Psoas muscle (tissue), 8 donors: ENCODE data around the gene MESP2. TPM values are rescaled to one million over a fixed set of nuclear protein-coding genes. Genes with fewer than 3 reads are reported as not detected.

Experiments
- ATAC-seq, 4 donors: fragments of 200-7000 bp; cut with Tn5 transposase; one replicate each; pipeline ENCODE4 v1.9.1; 2020; ENCODE audit warnings: moderate library complexity in 3 of 4, mild to moderate bottlenecking in 2 of 4
- DNase-seq, 2 donors: peaks; one replicate each; pipeline ENCODE4 v3.0.0-alpha.2; 2020
- H3K27ac ChIP-seq: fragments of 200-600 bp; one replicate; pipeline ENCODE4 v1.8.0; 2022
- H3K27me3 ChIP-seq, 3 donors: fragments of 200-600 bp in 1 of 3; one replicate each; pipeline versions ENCODE4 v1.6.1 to v1.8.0; 2013 to 2022; ENCODE audit warnings: low read length in 2 of 3, mild to moderate bottlenecking in 2 of 3, moderate library complexity in 1 of 3; ENCODE audit not compliant: insufficient read depth in 3 of 3
- H3K36me3 ChIP-seq, 2 donors: fragments of 200-600 bp in 1 of 2; one replicate each; pipeline versions ENCODE4 v1.6.1 to v1.8.0; 2013 to 2022; ENCODE audit warnings: low read depth in 1 of 2, mild to moderate bottlenecking in 1 of 2, moderate library complexity in 1 of 2; ENCODE audit not compliant: insufficient read depth in 1 of 2
- H3K4me1 ChIP-seq: fragments of 200-600 bp; one replicate; pipeline ENCODE4 v1.8.0; 2022
- H3K4me3 ChIP-seq: fragments of 200-600 bp; one replicate; pipeline ENCODE4 v1.8.0; 2022; ENCODE audit warnings: mild to moderate bottlenecking
- H3K9me3 ChIP-seq: fragments of 200-600 bp; one replicate; pipeline ENCODE4 v1.8.0; 2022
- CTCF ChIP-seq: fragments of 200-600 bp; IDR thresholded peaks from one replicate; pipeline ENCODE4 v1.8.0; 2022; ENCODE audit warnings: antibody characterized with exemption
- WGBS, 3 donors: extraction: QIAGEN DNeasy Blood & Tissue Kit; methylation state at CpG; one replicate each; pipeline versions ENCODE4 v1.1.6 to v1.1.7; 2013; 5-methylcytosine and 5-hydroxymethylcytosine counted together
- intact Hi-C, 2 donors: fragments of 100-400 bp; cut with DNase I; formaldehyde crosslinking; loops; one replicate each; pipeline versions ENCODE4 v1.11.0 to v1.14.2; 2022
- polyA plus RNA-seq, 3 donors: library from polyadenylated mRNA; stranded (reverse); fragments of 200-250 nt; gene quantifications; one replicate each; pipeline ENCODE4 v1.2.3, GENCODE V29; 2013
- total RNA-seq, 4 donors: library from RNA; stranded (reverse); fragmentation: NEBNext Ultra II Directional in 2 of 4; extraction: Animal tissue kit (Norgen Biotek cat#: 25700) in 2 of 4; gene quantifications; one replicate each; pipeline versions ENCODE4 v1.2.1 to v1.2.4, GENCODE V29; 2021 to 2023
- donor health status: healthy with polysubstance abuse.
- donor health status: DM: no; HTN: no; CAD: no; lungs with moderate emphysema.
- donor health status: Bipolar disorder and iron deficiency.
- donor health status: healthy.
- donor health status: DM: yes; HTN: yes; CAD: no.
- donor health status: DM: no; HTN: no; CAD: no.
- donor health status: DM: no; HTN: no; CAD: no.
- donor health status: DM: yes; HTN: yes; CAD: no.

Gene MESP2
- total and polyA plus RNA-seq, 7 donors = 0.17 to 0.38 (median 0.20) TPM; not detected in 4

DNA sequence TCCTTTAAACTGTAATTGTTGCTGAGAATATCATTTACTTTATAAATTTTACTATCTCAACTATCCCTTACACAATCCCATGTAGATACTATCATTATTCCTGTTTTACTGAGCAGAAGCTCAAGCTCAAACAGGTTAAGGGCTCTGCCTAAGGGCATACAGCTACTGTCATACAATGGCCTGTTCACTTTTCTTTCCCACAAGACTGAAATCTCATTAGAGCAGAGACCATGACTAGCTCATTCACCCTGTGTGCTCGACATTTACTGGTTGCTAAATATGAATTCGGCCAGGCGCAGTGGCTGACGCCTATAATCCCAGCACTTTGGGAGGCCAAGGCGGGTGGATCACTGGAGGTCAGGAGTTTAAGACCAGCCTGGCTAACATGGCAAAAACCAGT lies 1.6 kb upstream of the MESP2 start:
- Histone ChIP-seq H3K4me3 (no peak overlapping the region), H3K36me3 (no peaks in the 10 kb centered on the region), H3K27ac (no peak overlapping the region), H3K9me3 (no peaks in the 10 kb centered on the region), H3K4me1 (peaks cover 5% of the 10 kb centered on the region), H3K27me3 (no peaks in the 10 kb centered on the region)
- intact Hi-C loops = loop anchor here in 1 of 2 donors (5.0 kb wide), 1 partner anchor 53 kb away; no protein-coding TSS in a partner anchor
- 94 to 95% (median 94%) methylated on average over 5 of the region's 5 CpGs for WGBS, 3 donors
- no peak for TF ChIP-seq CTCF
- no peak for ATAC-seq
- no peak for DNase-seq

DNA sequence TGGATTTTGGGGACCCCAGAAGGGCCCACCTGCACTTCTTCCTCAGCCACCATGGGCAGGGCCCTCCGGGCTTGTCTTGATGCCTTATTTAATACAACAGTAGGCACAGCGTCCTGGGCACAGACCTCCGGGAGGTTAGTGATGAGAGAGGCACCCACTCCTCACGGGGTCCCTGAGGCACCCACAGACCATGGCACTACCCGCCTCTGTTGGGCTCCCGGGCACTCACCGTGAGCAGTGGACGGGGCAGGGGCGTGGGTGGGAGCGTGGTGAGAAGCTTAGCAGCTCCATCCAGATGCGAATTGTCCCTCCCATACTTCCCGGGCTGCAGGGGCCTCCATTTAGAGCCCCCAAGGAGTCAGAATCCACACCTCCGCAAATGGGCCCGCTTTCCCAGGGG lies 317 bp upstream of the MESP2 start:
- ATAC-seq (peak in 1 of 4 donors; percentile 13), DNase-seq (no peak)
- intact Hi-C loops = loop anchor here in 1 of 2 donors (5.0 kb wide), 1 partner anchor 56 kb away; no protein-coding TSS in a partner anchor
- WGBS, 3 donors = 60 to 68% (median 68%) methylated on average over 14 of the region's 14 CpGs
- no peaks in the 10 kb centered on the region for H3K27me3 ChIP-seq
- peak overlapping the region; percentile 66 for H3K4me3 ChIP-seq
- no peak overlapping the region for H3K27ac ChIP-seq
- H3K4me1 ChIP-seq = peaks cover 5% of the 10 kb centered on the region
- no peak for TF ChIP-seq CTCF
- no peaks in the 10 kb centered on the region for H3K9me3 ChIP-seq
- H3K36me3 ChIP-seq = no peaks in the 10 kb centered on the region

DNA sequence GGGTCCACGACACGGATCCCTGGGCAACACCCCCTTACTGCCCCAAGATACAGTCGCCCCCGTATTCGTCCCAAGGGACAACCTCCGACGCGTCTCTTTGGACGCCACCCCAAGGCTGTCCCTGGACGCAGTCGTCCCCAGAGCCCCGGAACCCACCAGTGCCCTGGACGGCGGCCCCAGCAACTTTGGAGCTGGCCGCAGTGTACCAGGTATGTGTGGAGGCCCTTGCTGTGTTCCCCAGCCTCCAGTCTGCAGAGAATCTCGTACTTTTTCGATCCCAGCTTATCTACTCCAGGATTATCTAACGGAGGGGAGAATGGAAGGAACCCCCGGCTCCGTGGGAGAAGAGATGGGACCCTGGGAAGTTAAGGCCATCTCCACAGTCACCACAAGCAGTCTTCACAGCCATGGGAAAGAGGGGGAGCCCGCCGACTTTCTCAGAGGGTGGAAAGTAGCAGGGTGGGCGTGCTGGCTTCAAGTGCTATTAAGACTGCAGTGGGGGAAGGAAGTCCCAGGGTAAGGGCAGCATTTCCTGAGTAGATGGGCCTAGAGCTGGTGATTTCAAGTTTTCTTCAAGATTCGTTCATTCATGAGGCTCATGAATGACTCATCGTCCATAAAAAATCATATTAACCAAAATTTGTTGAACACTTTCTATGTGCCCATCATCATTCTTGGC lies 1.1 kb downstream of the MESP2 start:
- H3K27me3 ChIP-seq = no peaks in the 10 kb centered on the region
- ATAC-seq = peak in 3 of 4 donors; percentile 9 to 25 (median 11)
- no peak overlapping the region for H3K27ac ChIP-seq
- H3K36me3 ChIP-seq = no peaks in the 10 kb centered on the region
- peaks cover 5% of the 10 kb centered on the region for H3K4me1 ChIP-seq
- intact Hi-C loops = loop anchor here in 1 of 2 donors (5.0 kb wide), 1 partner anchor 55 kb away; no protein-coding TSS in a partner anchor
- peak overlapping the region; percentile 66 for H3K4me3 ChIP-seq
- TF ChIP-seq CTCF = no peak
- WGBS, 3 donors = 50 to 64% (median 62%) methylated on average over 25 of the region's 25 CpGs
- DNase-seq = no peak
- no peaks in the 10 kb centered on the region for H3K9me3 ChIP-seq

DNA sequence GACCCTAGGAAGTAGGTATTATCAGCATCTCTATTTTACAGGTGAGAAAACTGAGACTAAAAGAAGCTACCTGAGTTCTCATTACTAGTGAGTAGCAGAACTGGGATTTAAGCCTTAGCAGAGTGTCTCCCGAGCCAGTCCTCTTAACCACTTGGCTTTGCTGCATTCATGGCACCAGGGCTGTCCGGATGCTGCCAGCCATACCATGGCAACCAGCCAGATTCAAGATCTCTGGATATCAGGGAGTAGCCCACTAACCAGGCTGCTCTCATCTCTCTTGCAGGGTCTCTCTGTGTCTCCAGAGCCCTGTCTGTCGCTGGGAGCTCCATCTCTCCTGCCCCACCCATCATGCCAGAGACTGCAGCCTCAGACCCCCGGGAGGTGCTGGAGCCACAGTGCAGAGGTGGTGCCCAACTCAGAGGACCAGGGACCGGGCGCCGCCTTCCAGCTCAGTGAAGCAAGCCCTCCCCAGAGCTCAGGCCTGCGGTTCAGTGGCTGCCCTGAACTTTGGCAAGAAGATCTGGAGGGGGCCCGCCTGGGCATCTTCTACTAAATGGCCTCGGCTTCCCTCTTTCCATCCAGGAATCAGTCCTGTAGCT lies 1.7 kb downstream of the MESP2 start:
- H3K27me3 ChIP-seq = no peaks in the 10 kb centered on the region
- intact Hi-C loops = loop anchor here in 1 of 2 donors (5.0 kb wide), 1 partner anchor 54 kb away; no protein-coding TSS in a partner anchor
- no peaks in the 10 kb centered on the region for H3K36me3 ChIP-seq
- H3K27ac ChIP-seq = no peak overlapping the region
- peaks cover 5% of the 10 kb centered on the region for H3K4me1 ChIP-seq
- no peak for ATAC-seq
- TF ChIP-seq CTCF = no peak
- H3K4me3 ChIP-seq = no peak overlapping the region
- DNase-seq = no peak
- no peaks in the 10 kb centered on the region for H3K9me3 ChIP-seq
- WGBS, 3 donors = 64 to 70% (median 68%) methylated on average over 10 of the region's 10 CpGs
